ENCODE results near the gene BMF.
"Not testable (repeated sequence)": the region's sequence is repeated elsewhere in the genome, so short reads cannot be mapped to it uniquely, and the experiment has no call there.

The BMF gene

GRCh38 chr15:40151499-40151898 lies 42.8 kb upstream of the BMF start:
- no peak for TF ChIP-seq CTCF (IDR thresholded peaks at IDR 0.05; ENCODE audit: low read depth, low read length, missing control alignments)
- in situ Hi-C loops (cut with HindIII; ENCODE audit: low pct_ligation_motif_present, low sequenced_read_pairs), result no loop called here
- no peaks in the 10 kb centered on the region for H3K27me3 ChIP-seq (replicated peaks)
- H3K36me3 ChIP-seq (replicated peaks), result no peaks in the 10 kb centered on the region
- DNase-seq, result no peak
- no peak overlapping the region for H3K27ac ChIP-seq
- no peak overlapping the region for H3K4me3 ChIP-seq (ENCODE audit: low read depth, low read length)

- no peak for TF ChIP-seq CTCF (IDR thresholded peaks at IDR 0.05; ENCODE audit: low read depth, low read length, missing control alignments)
- Histone ChIP-seq H3K27ac (no peak overlapping the region), H3K27me3 (replicated peaks) (no peaks in the 10 kb centered on the region), H3K4me3 (ENCODE audit: low read depth, low read length) (no peak overlapping the region), H3K36me3 (replicated peaks) (no peaks in the 10 kb centered on the region)
- DNase-seq, result peak; percentile 22
- in situ Hi-C loops (cut with HindIII; ENCODE audit: low pct_ligation_motif_present, low sequenced_read_pairs), result no loop called here
Measured at GRCh38 chr15:40150163-40150925, 41.7 kb upstream of the BMF start.

GRCh38 chr15:40149339-40149738 lies 40.7 kb upstream of the BMF start:
- H3K36me3 ChIP-seq (replicated peaks), result no peaks in the 10 kb centered on the region
- H3K27ac ChIP-seq, result no peak overlapping the region
- H3K4me3 ChIP-seq (ENCODE audit: low read depth, low read length), result no peak overlapping the region
- no peaks in the 10 kb centered on the region for H3K27me3 ChIP-seq (replicated peaks)
- in situ Hi-C loops (cut with HindIII; ENCODE audit: low pct_ligation_motif_present, low sequenced_read_pairs), result no loop called here
- no peak for TF ChIP-seq CTCF (IDR thresholded peaks at IDR 0.05; ENCODE audit: low read depth, low read length, missing control alignments)
- no peak for DNase-seq

GRCh38 chr15:40146037-40146436 lies 37.4 kb upstream of the BMF start:
- H3K27ac ChIP-seq, result no peak overlapping the region
- H3K36me3 ChIP-seq (replicated peaks), result no peaks in the 10 kb centered on the region
- no peak for TF ChIP-seq CTCF (IDR thresholded peaks at IDR 0.05; ENCODE audit: low read depth, low read length, missing control alignments)
- no peak overlapping the region for H3K4me3 ChIP-seq (ENCODE audit: low read depth, low read length)
- no peaks in the 10 kb centered on the region for H3K27me3 ChIP-seq (replicated peaks)
- in situ Hi-C loops (cut with HindIII; ENCODE audit: low pct_ligation_motif_present, low sequenced_read_pairs), result no loop called here
- peak; percentile 11 for DNase-seq

GRCh38 chr15:40142428-40142827 lies 33.7 kb upstream of the BMF start:
- in situ Hi-C loops (cut with HindIII; ENCODE audit: low pct_ligation_motif_present, low sequenced_read_pairs), result no loop called here
- DNase-seq, result no peak
- Histone ChIP-seq H3K36me3 (replicated peaks) (no peaks in the 10 kb centered on the region), H3K27me3 (replicated peaks) (no peaks in the 10 kb centered on the region), H3K4me3 (ENCODE audit: low read depth, low read length) (no peak overlapping the region), H3K27ac (no peak overlapping the region)
- no peak for TF ChIP-seq CTCF (IDR thresholded peaks at IDR 0.05; ENCODE audit: low read depth, low read length, missing control alignments)

GRCh38 chr15:40138201-40138570 lies 29.5 kb upstream of the BMF start:
- DNase-seq; H3K4me3 ChIP-seq (ENCODE audit: low read depth, low read length); in situ Hi-C loops (cut with HindIII; ENCODE audit: low pct_ligation_motif_present, low sequenced_read_pairs); H3K36me3 ChIP-seq (replicated peaks); H3K27me3 ChIP-seq (replicated peaks); H3K27ac ChIP-seq: not testable (repeated sequence)
